Measurements from ENCODE around the gene MAGEA6.
"Not testable (repeated sequence)": the region's sequence is repeated elsewhere in the genome, so short reads cannot be mapped to it uniquely, and the experiment has no call there.

The MAGEA6 gene

GRCh38 chrX:152769549-152770289, at the start of gene MAGEA6:
Gene MAGEA6 (minus strand): TSS chrX:152769689. CDS start chrX:152767650, 2,039 bp downstream.
- H3K9me3 Mint-ChIP-seq; intact Hi-C loops (cut with micrococcal nuclease); H3K4me1 Mint-ChIP-seq (ENCODE audit: low read depth); H3K36me3 Mint-ChIP-seq (ENCODE audit: low read depth); H3K27ac Mint-ChIP-seq; H3K4me3 Mint-ChIP-seq; H3K27me3 Mint-ChIP-seq: not testable (repeated sequence)

GRCh38 chrX:152819266-152819665, 49.8 kb upstream of the MAGEA6 start:
- Mint-ChIP-seq H3K4me3 (no peak overlapping the region), H3K4me1 (ENCODE audit: low read depth) (no peaks in the 10 kb centered on the region), H3K27me3 (peaks cover 6% of the 10 kb centered on the region), H3K36me3 (ENCODE audit: low read depth) (no peaks in the 10 kb centered on the region), H3K27ac (no peak overlapping the region), H3K9me3 (no peaks in the 10 kb centered on the region)
- intact Hi-C loops (cut with micrococcal nuclease), result no loop called here

DNA sequence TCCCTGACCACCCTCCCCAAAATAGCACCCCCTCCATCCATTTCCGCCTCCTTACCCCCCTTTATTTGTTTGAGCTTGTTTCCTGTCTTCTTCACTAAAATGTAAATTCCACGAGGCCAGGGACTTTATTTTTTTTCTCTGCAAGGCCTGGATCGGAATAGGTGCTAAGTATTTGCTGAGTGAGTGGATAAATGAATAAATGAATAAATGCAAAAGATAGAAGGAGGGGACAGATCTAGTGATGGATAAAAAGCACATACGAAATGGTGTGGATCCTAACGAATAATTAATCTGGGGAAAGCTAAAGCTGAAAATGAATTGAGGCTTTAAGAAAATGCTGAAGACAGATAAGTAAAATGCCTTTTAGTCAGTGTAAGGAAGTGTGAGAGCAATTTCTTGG, 48.9 kb upstream of the MAGEA6 start:
- intact Hi-C loops (cut with micrococcal nuclease), result no loop called here
- no peaks in the 10 kb centered on the region for H3K36me3 Mint-ChIP-seq (ENCODE audit: low read depth)
- no peak overlapping the region for H3K4me3 Mint-ChIP-seq
- H3K9me3 Mint-ChIP-seq, result no peaks in the 10 kb centered on the region
- H3K27ac Mint-ChIP-seq, result no peak overlapping the region
- H3K4me1 Mint-ChIP-seq (ENCODE audit: low read depth), result no peaks in the 10 kb centered on the region
- H3K27me3 Mint-ChIP-seq, result peaks cover 6% of the 10 kb centered on the region

DNA sequence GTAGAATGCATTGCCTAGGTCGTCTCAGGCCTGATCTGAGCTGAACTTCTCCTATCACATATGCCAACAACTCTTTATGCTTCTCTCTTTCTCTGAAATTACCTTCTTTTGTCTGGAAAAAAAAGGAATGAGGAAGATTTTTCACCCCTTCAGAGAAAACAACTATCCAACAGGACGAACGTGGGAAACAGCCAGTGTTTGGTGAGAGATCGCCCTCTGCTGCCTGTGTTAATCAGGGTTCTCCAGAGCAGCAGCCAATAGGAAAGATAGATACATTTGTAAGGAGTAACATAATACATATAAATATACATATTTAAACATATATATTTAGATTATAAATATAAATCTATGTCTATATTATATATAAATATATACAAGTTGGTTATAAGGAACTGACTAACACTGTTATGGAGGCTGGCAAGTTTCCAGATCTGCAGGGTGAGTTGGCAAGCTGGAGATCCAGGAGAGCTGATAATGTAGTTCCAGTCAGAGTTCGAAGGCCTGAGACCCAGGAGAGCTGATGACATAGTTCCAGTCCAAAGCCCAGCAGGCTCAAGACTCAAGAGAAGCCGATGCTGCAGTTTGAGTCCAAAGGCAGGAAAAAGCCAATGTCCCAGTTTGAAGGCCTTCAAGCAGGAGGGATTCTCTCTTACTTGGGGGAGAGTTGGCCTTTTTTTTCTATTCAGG, 47.7 kb upstream of the MAGEA6 start:
- intact Hi-C loops (cut with micrococcal nuclease), result no loop called here
- Mint-ChIP-seq H3K27ac (no peak overlapping the region), H3K9me3 (no peaks in the 10 kb centered on the region), H3K4me1 (ENCODE audit: low read depth) (no peaks in the 10 kb centered on the region), H3K4me3 (no peak overlapping the region), H3K36me3 (ENCODE audit: low read depth) (no peaks in the 10 kb centered on the region), H3K27me3 (peaks cover 6% of the 10 kb centered on the region)

GRCh38 chrX:152814048-152814447, 44.6 kb upstream of the MAGEA6 start:
- intact Hi-C loops (cut with micrococcal nuclease), result no loop called here
- H3K4me1 Mint-ChIP-seq (ENCODE audit: low read depth), result no peaks in the 10 kb centered on the region
- H3K9me3 Mint-ChIP-seq, result no peaks in the 10 kb centered on the region
- H3K36me3 Mint-ChIP-seq (ENCODE audit: low read depth), result no peaks in the 10 kb centered on the region
- H3K4me3 Mint-ChIP-seq, result no peak overlapping the region
- H3K27me3 Mint-ChIP-seq, result no peaks in the 10 kb centered on the region
- no peak overlapping the region for H3K27ac Mint-ChIP-seq

GRCh38 chrX:152813206-152813605, 43.7 kb upstream of the MAGEA6 start:
- Mint-ChIP-seq H3K27ac (no peak overlapping the region), H3K36me3 (ENCODE audit: low read depth) (no peaks in the 10 kb centered on the region), H3K4me1 (ENCODE audit: low read depth) (no peaks in the 10 kb centered on the region), H3K4me3 (no peak overlapping the region), H3K9me3 (no peaks in the 10 kb centered on the region), H3K27me3 (no peaks in the 10 kb centered on the region)
- intact Hi-C loops (cut with micrococcal nuclease), result no loop called here

GRCh38 chrX:152810403-152810802, 40.9 kb upstream of the MAGEA6 start:
- H3K9me3 Mint-ChIP-seq, result no peaks in the 10 kb centered on the region
- no peaks in the 10 kb centered on the region for H3K27me3 Mint-ChIP-seq
- no peaks in the 10 kb centered on the region for H3K4me1 Mint-ChIP-seq (ENCODE audit: low read depth)
- intact Hi-C loops (cut with micrococcal nuclease), result no loop called here
- H3K36me3 Mint-ChIP-seq (ENCODE audit: low read depth), result no peaks in the 10 kb centered on the region
- no peak overlapping the region for H3K27ac Mint-ChIP-seq
- no peak overlapping the region for H3K4me3 Mint-ChIP-seq

- H3K27ac Mint-ChIP-seq, result no peak overlapping the region
- no peak overlapping the region for H3K4me3 Mint-ChIP-seq
- H3K9me3 Mint-ChIP-seq, result no peaks in the 10 kb centered on the region
- peaks cover 2% of the 10 kb centered on the region for H3K27me3 Mint-ChIP-seq
- intact Hi-C loops (cut with micrococcal nuclease), result no loop called here
- H3K4me1 Mint-ChIP-seq (ENCODE audit: low read depth), result no peaks in the 10 kb centered on the region
- no peaks in the 10 kb centered on the region for H3K36me3 Mint-ChIP-seq (ENCODE audit: low read depth)
Measured at GRCh38 chrX:152806035-152806434, 36.5 kb upstream of the MAGEA6 start.

DNA sequence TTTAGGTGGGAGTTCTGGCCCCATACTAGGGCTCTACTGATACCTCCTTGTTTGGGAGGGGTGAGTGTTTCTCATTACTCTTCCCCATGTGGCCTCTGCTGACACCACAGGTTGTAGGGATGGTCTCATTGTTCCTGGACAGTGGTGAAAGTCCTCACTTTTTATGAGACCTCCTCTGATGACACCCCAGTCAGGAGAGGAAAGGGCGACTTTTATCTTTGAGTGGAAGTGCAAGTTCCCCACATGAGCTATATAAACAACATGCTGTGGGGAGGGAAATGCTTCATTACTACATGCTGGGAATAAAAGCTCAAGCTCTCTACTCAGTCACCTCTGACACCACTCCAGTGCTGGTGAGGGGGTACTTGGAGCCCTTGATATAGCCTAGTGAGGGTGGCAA, 29.5 kb upstream of the MAGEA6 start:
- no peaks in the 10 kb centered on the region for H3K9me3 Mint-ChIP-seq
- no peaks in the 10 kb centered on the region for H3K36me3 Mint-ChIP-seq (ENCODE audit: low read depth)
- intact Hi-C loops (cut with micrococcal nuclease), result no loop called here
- no peaks in the 10 kb centered on the region for H3K4me1 Mint-ChIP-seq (ENCODE audit: low read depth)
- peaks cover 3% of the 10 kb centered on the region for H3K27me3 Mint-ChIP-seq
- no peak overlapping the region for H3K27ac Mint-ChIP-seq
- H3K4me3 Mint-ChIP-seq, result no peak overlapping the region

DNA sequence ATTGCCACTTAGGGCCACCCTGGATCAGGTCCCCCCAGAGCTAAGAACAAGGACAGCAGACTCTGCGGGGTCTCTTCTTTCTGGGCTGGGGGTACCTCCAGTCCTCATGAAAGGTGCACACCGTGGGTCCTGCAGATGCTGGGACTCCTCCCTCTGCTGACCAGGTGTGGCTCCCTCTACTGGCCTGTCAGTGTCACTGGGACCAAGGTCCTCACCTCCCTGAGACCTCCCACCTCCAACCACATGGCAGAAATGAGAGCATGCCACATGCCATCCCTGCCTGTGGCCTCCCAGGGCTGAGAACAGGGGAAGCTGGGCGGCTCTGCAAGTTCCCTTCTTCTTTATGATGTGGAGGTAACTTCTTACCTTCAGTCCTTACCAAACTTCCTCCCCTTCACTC, 17.6 kb upstream of the MAGEA6 start:
- H3K4me3 Mint-ChIP-seq; H3K27me3 Mint-ChIP-seq; H3K9me3 Mint-ChIP-seq; H3K27ac Mint-ChIP-seq; intact Hi-C loops (cut with micrococcal nuclease); H3K4me1 Mint-ChIP-seq (ENCODE audit: low read depth); H3K36me3 Mint-ChIP-seq (ENCODE audit: low read depth): not testable (repeated sequence)

DNA sequence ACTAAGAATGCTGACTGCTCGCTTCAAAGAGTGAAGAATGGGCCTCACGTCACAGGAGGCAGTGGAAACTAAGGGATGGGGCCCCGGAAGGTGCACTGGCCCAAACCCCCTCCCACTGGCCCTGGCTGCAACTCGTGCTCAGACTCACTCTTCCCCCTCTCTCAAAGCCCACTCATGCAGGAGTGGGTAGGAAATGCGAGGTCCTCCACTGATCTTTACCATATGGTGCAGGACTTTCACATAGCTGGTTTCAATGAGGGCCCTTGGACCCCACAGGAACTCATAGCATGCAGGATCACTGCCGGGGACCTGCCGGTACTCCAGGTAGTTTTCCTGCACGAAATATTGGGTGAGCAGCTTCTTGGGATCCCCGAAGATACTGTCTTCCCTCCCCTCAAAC, 2.9 kb downstream of the MAGEA6 start:
- H3K4me1 Mint-ChIP-seq (ENCODE audit: low read depth); H3K36me3 Mint-ChIP-seq (ENCODE audit: low read depth); H3K4me3 Mint-ChIP-seq; intact Hi-C loops (cut with micrococcal nuclease); H3K9me3 Mint-ChIP-seq; H3K27me3 Mint-ChIP-seq; H3K27ac Mint-ChIP-seq: not testable (repeated sequence)

- H3K4me1 Mint-ChIP-seq (ENCODE audit: low read depth); H3K27ac Mint-ChIP-seq; H3K9me3 Mint-ChIP-seq; intact Hi-C loops (cut with micrococcal nuclease); H3K36me3 Mint-ChIP-seq (ENCODE audit: low read depth); H3K27me3 Mint-ChIP-seq; H3K4me3 Mint-ChIP-seq: not testable (repeated sequence)
Measured at GRCh38 chrX:152761582-152761981, 7.9 kb downstream of the MAGEA6 start.

GRCh38 chrX:152759544-152759943, 9.9 kb downstream of the MAGEA6 start:
- H3K4me1 Mint-ChIP-seq (ENCODE audit: low read depth); intact Hi-C loops (cut with micrococcal nuclease); H3K4me3 Mint-ChIP-seq; H3K9me3 Mint-ChIP-seq; H3K36me3 Mint-ChIP-seq (ENCODE audit: low read depth); H3K27ac Mint-ChIP-seq; H3K27me3 Mint-ChIP-seq: not testable (repeated sequence)

- H3K27me3 Mint-ChIP-seq; H3K27ac Mint-ChIP-seq; H3K4me1 Mint-ChIP-seq (ENCODE audit: low read depth); H3K9me3 Mint-ChIP-seq; H3K4me3 Mint-ChIP-seq; H3K36me3 Mint-ChIP-seq (ENCODE audit: low read depth); intact Hi-C loops (cut with micrococcal nuclease): not testable (repeated sequence)
Measured at GRCh38 chrX:152758918-152759317, 10.6 kb downstream of the MAGEA6 start, which contains the start of gene CSAG3. Gene CSAG3 (plus strand): TSS chrX:152759218.

DNA sequence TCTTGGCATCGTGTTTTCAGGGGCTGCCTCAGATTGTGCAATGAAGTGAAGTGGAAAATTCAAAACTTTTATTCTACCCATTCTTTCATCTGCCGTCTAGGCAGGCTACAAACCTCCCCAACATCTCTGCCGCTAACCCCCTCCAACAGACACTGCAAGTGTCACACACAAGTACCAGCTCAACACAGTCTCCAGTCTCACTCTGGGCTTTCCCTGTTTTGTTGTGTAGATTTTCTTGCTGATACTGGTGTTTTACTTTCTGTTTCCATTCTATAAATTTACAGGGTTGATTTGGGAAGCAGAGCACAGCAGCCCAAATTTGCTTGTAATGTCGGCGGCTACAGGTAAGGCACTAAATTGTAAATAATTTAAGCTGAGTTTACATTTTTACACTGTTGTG, 14.6 kb downstream of the MAGEA6 start:
- intact Hi-C loops (cut with micrococcal nuclease); H3K36me3 Mint-ChIP-seq (ENCODE audit: low read depth); H3K4me3 Mint-ChIP-seq; H3K4me1 Mint-ChIP-seq (ENCODE audit: low read depth); H3K27ac Mint-ChIP-seq; H3K27me3 Mint-ChIP-seq; H3K9me3 Mint-ChIP-seq: not testable (repeated sequence)

Data from dendritic cell treated with granulocyte-macrophage colony-stimulating factor and Interleukin-4, amounts not matched to agents 40 ng/mL and 50 ng/mL, for 4 days (primary cell).